ENCODE results near the gene CSAD. TPM values are rescaled to one million over a fixed set of nuclear protein-coding genes. Genes with fewer than 3 reads are reported as not detected.
"Not testable (repeated sequence)": the region's sequence is repeated elsewhere in the genome, so short reads cannot be mapped to it uniquely, and the experiment has no call there.

CSAD gene
- total and polyA plus RNA-seq, 2 experiments from 2014 or later, result 8.6 to 14.2 TPM

DNA sequence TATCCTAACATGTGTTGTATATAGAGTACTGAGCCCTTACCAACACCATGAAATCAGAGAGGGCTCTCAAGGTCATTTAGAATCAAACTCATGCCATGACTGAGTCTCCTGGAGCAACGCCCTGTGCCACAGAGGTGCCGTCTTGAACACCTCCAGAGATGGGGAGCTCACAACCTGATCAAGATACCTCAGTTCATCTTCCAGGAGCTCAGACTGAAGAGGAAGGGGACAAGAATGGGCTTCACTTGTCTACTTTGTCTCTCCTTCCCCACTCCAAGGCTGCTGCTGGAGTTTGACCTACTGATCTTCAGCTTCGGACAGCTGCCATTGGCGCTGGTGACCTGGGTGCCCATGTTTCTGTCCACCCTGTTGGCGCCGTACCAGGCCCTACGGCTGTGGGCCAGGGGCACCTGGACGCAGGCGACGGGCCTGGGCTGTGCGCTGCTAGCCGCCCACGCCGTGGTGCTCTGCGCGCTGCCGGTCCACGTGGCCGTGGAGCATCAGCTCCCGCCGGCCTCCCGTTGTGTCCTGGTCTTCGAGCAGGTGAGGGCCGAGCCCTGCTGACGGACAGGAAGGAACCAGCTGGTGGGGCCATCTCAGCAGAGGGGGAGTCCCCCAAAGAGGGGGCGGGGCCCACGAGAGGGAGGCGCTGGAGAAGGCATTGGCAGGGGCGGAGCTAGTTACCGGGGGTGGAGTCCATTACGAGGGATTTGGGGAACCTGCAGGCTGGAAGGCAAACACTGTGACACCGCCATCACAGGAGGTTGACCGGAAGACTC, 65.4 kb downstream of the CSAD start:
- no peaks in the 10 kb centered on the region for H3K9me2 ChIP-seq (ENCODE audit: insufficient read depth)
- TF ChIP-seq EZH2phosphoT487 (IDR thresholded peaks at IDR 0.05; ENCODE audit: insufficient read depth, low read depth) (no peak), EZH2 (IDR thresholded peaks at IDR 0.05; ENCODE audit: insufficient read depth, poor library complexity, severe bottlenecking) (no peak)
- no peaks in the 10 kb centered on the region for H4K20me1 ChIP-seq (ENCODE audit: insufficient read depth)
- no peak overlapping the region for H2AFZ ChIP-seq
- H3K9ac ChIP-seq, result no peak overlapping the region
- no peaks in the 10 kb centered on the region for H3K79me2 ChIP-seq (ENCODE audit: insufficient read depth)
- no peaks in the 10 kb centered on the region for H3K27me3 ChIP-seq (replicated peaks; ENCODE audit: insufficient read depth)
- no peaks in the 10 kb centered on the region for H3K9me3 ChIP-seq (ENCODE audit: low read depth)
- in situ Hi-C loops (cut with MboI), result no loop called here
- no peak overlapping the region for H3K4me2 ChIP-seq (ENCODE audit: unreplicated experiment)
- H3K27ac ChIP-seq, result no peak overlapping the region
- DNase-seq, result no peak
- no peaks in the 10 kb centered on the region for H3K4me1 ChIP-seq (ENCODE audit: insufficient read depth)
- H3K36me3 ChIP-seq (ENCODE audit: low read depth), result no peaks in the 10 kb centered on the region
- no peaks in the 10 kb centered on the region for H3F3A ChIP-seq (ENCODE audit: insufficient read depth)
- H3K4me3 ChIP-seq, result no peak overlapping the region
- 91 to 94% methylated on average over 29 to 33 of the region's 33 CpGs for WGBS, 2 experiments (ENCODE audit: low coverage in 1 of 2, low lambda C conversion rate in 2 of 2, missing lambda C conversion rate in 2 of 2)

GRCh38 chr12:53113951-53114350, 66.8 kb downstream of the CSAD start:
- H4K20me1 ChIP-seq (ENCODE audit: insufficient read depth), result no peaks in the 10 kb centered on the region
- TF ChIP-seq EZH2 (IDR thresholded peaks at IDR 0.05; ENCODE audit: insufficient read depth, poor library complexity, severe bottlenecking), result no peak
- no peak for TF ChIP-seq EZH2phosphoT487 (IDR thresholded peaks at IDR 0.05; ENCODE audit: insufficient read depth, low read depth)
- H3K9ac ChIP-seq, result no peak overlapping the region
- no peaks in the 10 kb centered on the region for H3K9me3 ChIP-seq (ENCODE audit: low read depth)
- in situ Hi-C loops (cut with MboI), result no loop called here
- H3F3A ChIP-seq (ENCODE audit: insufficient read depth), result no peaks in the 10 kb centered on the region
- H3K79me2 ChIP-seq (ENCODE audit: insufficient read depth), result no peaks in the 10 kb centered on the region
- no peaks in the 10 kb centered on the region for H3K36me3 ChIP-seq (ENCODE audit: low read depth)
- H3K9me2 ChIP-seq (ENCODE audit: insufficient read depth), result no peaks in the 10 kb centered on the region
- H3K4me2 ChIP-seq (ENCODE audit: unreplicated experiment), result no peak overlapping the region
- H2AFZ ChIP-seq, result no peak overlapping the region
- H3K4me1 ChIP-seq (ENCODE audit: insufficient read depth), result no peaks in the 10 kb centered on the region
- no peak overlapping the region for H3K27ac ChIP-seq
- no peak for DNase-seq
- H3K4me3 ChIP-seq, result no peak overlapping the region
- no peaks in the 10 kb centered on the region for H3K27me3 ChIP-seq (replicated peaks; ENCODE audit: insufficient read depth)

DNA sequence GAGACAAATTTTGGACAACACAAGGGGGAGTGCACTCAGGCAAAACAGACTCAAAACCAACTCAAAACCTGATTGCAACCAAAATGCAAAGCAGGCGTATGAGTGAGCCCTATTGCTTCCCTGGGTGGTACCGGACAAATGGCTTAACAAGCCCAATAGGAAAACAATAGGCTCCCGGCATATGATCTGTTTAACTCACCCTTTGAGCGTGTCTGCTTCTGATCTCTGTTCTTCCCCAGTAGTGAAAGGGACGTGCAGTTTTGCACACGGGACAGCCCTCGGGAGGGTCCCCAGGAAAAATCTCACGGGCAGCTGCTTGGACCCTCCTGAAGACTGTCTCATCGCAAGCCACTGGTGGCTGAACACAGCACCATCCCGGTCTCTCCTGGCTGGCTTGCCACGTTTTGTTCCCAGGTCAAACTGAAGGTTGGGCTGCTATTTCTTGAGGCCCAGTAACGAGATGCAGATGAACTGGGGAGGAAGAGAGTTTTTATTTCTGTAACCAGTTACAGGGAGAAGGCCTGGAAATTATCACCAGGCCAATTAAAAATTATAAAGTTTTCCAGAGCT, 67.5 kb downstream of the CSAD start:
- H3K36me3 ChIP-seq (ENCODE audit: low read depth), result no peaks in the 10 kb centered on the region
- in situ Hi-C loops (cut with MboI), result no loop called here
- no peaks in the 10 kb centered on the region for H3K4me1 ChIP-seq (ENCODE audit: insufficient read depth)
- H3K79me2 ChIP-seq (ENCODE audit: insufficient read depth), result no peaks in the 10 kb centered on the region
- no peak overlapping the region for H3K4me2 ChIP-seq (ENCODE audit: unreplicated experiment)
- H3K27me3 ChIP-seq (replicated peaks; ENCODE audit: insufficient read depth), result no peaks in the 10 kb centered on the region
- TF ChIP-seq EZH2phosphoT487 (IDR thresholded peaks at IDR 0.05; ENCODE audit: insufficient read depth, low read depth) (no peak), EZH2 (IDR thresholded peaks at IDR 0.05; ENCODE audit: insufficient read depth, poor library complexity, severe bottlenecking) (no peak)
- H3K9me2 ChIP-seq (ENCODE audit: insufficient read depth), result no peaks in the 10 kb centered on the region
- peak overlapping the region; percentile 65 for H2AFZ ChIP-seq
- no peak overlapping the region for H3K9ac ChIP-seq
- DNase-seq, result no peak
- H3K27ac ChIP-seq, result no peak overlapping the region
- 27 to 33% methylated on average over 11 to 12 of the region's 12 CpGs for WGBS, 2 experiments (ENCODE audit: low coverage in 1 of 2, low lambda C conversion rate in 2 of 2, missing lambda C conversion rate in 2 of 2)
- no peaks in the 10 kb centered on the region for H4K20me1 ChIP-seq (ENCODE audit: insufficient read depth)
- H3F3A ChIP-seq (ENCODE audit: insufficient read depth), result no peaks in the 10 kb centered on the region
- H3K4me3 ChIP-seq, result no peak overlapping the region
- no peaks in the 10 kb centered on the region for H3K9me3 ChIP-seq (ENCODE audit: low read depth)

- H3K36me3 ChIP-seq (ENCODE audit: low read depth); H2AFZ ChIP-seq; H3K9me3 ChIP-seq (ENCODE audit: low read depth); H3K9me2 ChIP-seq (ENCODE audit: insufficient read depth); DNase-seq; H3K4me1 ChIP-seq (ENCODE audit: insufficient read depth); H3F3A ChIP-seq (ENCODE audit: insufficient read depth); H3K79me2 ChIP-seq (ENCODE audit: insufficient read depth); H3K9ac ChIP-seq; H3K4me2 ChIP-seq (ENCODE audit: unreplicated experiment); H3K27me3 ChIP-seq (replicated peaks; ENCODE audit: insufficient read depth); in situ Hi-C loops (cut with MboI); H4K20me1 ChIP-seq (ENCODE audit: insufficient read depth); H3K4me3 ChIP-seq; H3K27ac ChIP-seq: not testable (repeated sequence)
- whole genome bisulfite sequencing, 2 experiments (ENCODE audit: low coverage in 1 of 2, low lambda C conversion rate in 2 of 2, missing lambda C conversion rate in 2 of 2), result 91 to 93% methylated on average over 4 to 7 of the region's 7 CpGs
Observed at GRCh38 chr12:53112431-53112830, 68.3 kb downstream of the CSAD start.

Small RNAs within 50 kb of the gene (small RNA-seq; reads per million reads assigned to genes)
- gene HIGD1AP1 (ENCODE audit: low read depth, low replicate concordance) (not detected), gene RNU6-333P (ENCODE audit: low read depth, low replicate concordance) (not detected)

Other genes with a start within 250 kb of the CSAD start
- gene KRT18, start 231.8 kb downstream of the CSAD start, total RNA-seq (2014; rRNA removed; shearing (Covaris generic)), result 69.9 and 83.8 TPM in 2 replicates
- 141 TPM in 2 replicates for gene KRT18, start 231.8 kb downstream of the CSAD start, polyA plus RNA-seq (2016; fragmentation: Nextera tagmentation; extraction: Ambion mirVana)
- gene EIF4B, start 174.5 kb downstream of the CSAD start, total RNA-seq (2014; rRNA removed; shearing (Covaris generic)), result 436 and 501 TPM in 2 replicates
- 73.4 and 74.8 TPM in 2 replicates for gene EIF4B, start 174.5 kb downstream of the CSAD start, polyA plus RNA-seq (2016; fragmentation: Nextera tagmentation; extraction: Ambion mirVana)
- 41.6 and 48.6 TPM in 2 replicates for gene TNS2, start 130.9 kb downstream of the CSAD start, total RNA-seq (2014; rRNA removed; shearing (Covaris generic))
- gene TNS2, start 130.9 kb downstream of the CSAD start, polyA plus RNA-seq (2016; fragmentation: Nextera tagmentation; extraction: Ambion mirVana), result 24.1 and 26.1 TPM in 2 replicates
- gene SPRYD3, start 101.5 kb downstream of the CSAD start, total RNA-seq (2014; rRNA removed; shearing (Covaris generic)), result 42.5 and 48.7 TPM in 2 replicates
- 54.7 and 55.5 TPM in 2 replicates for gene SPRYD3, start 101.5 kb downstream of the CSAD start, polyA plus RNA-seq (2016; fragmentation: Nextera tagmentation; extraction: Ambion mirVana)
- 1,132 and 1,614 TPM in 2 replicates for gene IGFBP6, start 83.3 kb downstream of the CSAD start, total RNA-seq (2014; rRNA removed; shearing (Covaris generic))
- 1,827 and 1,899 TPM in 2 replicates for gene IGFBP6, start 83.3 kb downstream of the CSAD start, polyA plus RNA-seq (2016; fragmentation: Nextera tagmentation; extraction: Ambion mirVana)
- gene SOAT2, start 77.4 kb downstream of the CSAD start, total RNA-seq (2014; rRNA removed; shearing (Covaris generic)), result not detected in 2 replicates
- 0.33 and 0.43 TPM in 2 replicates for gene SOAT2, start 77.4 kb downstream of the CSAD start, polyA plus RNA-seq (2016; fragmentation: Nextera tagmentation; extraction: Ambion mirVana)
- 5.1 and 6.5 TPM in 2 replicates for gene ZNF740, start 203 bp downstream of the CSAD start, total RNA-seq (2014; rRNA removed; shearing (Covaris generic))
- gene ZNF740, start 203 bp downstream of the CSAD start, polyA plus RNA-seq (2016; fragmentation: Nextera tagmentation; extraction: Ambion mirVana), result 2.8 and 3.9 TPM in 2 replicates
- 1.4 and 2.4 TPM in 2 replicates for gene ITGB7, start 26.3 kb upstream of the CSAD start, total RNA-seq (2014; rRNA removed; shearing (Covaris generic))
- 0.84 and 1.2 TPM in 2 replicates for gene ITGB7, start 26.3 kb upstream of the CSAD start, polyA plus RNA-seq (2016; fragmentation: Nextera tagmentation; extraction: Ambion mirVana)
- gene RARG, start 51.3 kb upstream of the CSAD start, total RNA-seq (2014; rRNA removed; shearing (Covaris generic)), result 75.3 and 76.6 TPM in 2 replicates
- 116 and 118 TPM in 2 replicates for gene RARG, start 51.3 kb upstream of the CSAD start, polyA plus RNA-seq (2016; fragmentation: Nextera tagmentation; extraction: Ambion mirVana)
- gene ESPL1, start 87.4 kb upstream of the CSAD start, total RNA-seq (2014; rRNA removed; shearing (Covaris generic)), result 5.6 and 8.5 TPM in 2 replicates
- gene ESPL1, start 87.4 kb upstream of the CSAD start, polyA plus RNA-seq (2016; fragmentation: Nextera tagmentation; extraction: Ambion mirVana), result 2.0 and 3.3 TPM in 2 replicates
- gene PFDN5, start 114.6 kb upstream of the CSAD start, total RNA-seq (2014; rRNA removed; shearing (Covaris generic)), result 380 and 393 TPM in 2 replicates
- 609 and 625 TPM in 2 replicates for gene PFDN5, start 114.6 kb upstream of the CSAD start, polyA plus RNA-seq (2016; fragmentation: Nextera tagmentation; extraction: Ambion mirVana)
- 39.6 and 48.9 TPM in 2 replicates for gene MYG1, start 118.8 kb upstream of the CSAD start, total RNA-seq (2014; rRNA removed; shearing (Covaris generic))
- 47.8 and 52.4 TPM in 2 replicates for gene MYG1, start 118.8 kb upstream of the CSAD start, polyA plus RNA-seq (2016; fragmentation: Nextera tagmentation; extraction: Ambion mirVana)
- 63.4 and 72.0 TPM in 2 replicates for gene AAAS, start 140.7 kb upstream of the CSAD start, total RNA-seq (2014; rRNA removed; shearing (Covaris generic))
- 46.6 and 49.7 TPM in 2 replicates for gene AAAS, start 140.7 kb upstream of the CSAD start, polyA plus RNA-seq (2016; fragmentation: Nextera tagmentation; extraction: Ambion mirVana)
- not detected in 2 replicates for gene SP7, start 155.4 kb upstream of the CSAD start, total RNA-seq (2014; rRNA removed; shearing (Covaris generic))
- gene SP7, start 155.4 kb upstream of the CSAD start, polyA plus RNA-seq (2016; fragmentation: Nextera tagmentation; extraction: Ambion mirVana), result not detected in 2 replicates
- 30.3 and 37.8 TPM in 2 replicates for gene SP1, start 199.3 kb upstream of the CSAD start, total RNA-seq (2014; rRNA removed; shearing (Covaris generic))
- 3.6 and 3.8 TPM in 2 replicates for gene SP1, start 199.3 kb upstream of the CSAD start, polyA plus RNA-seq (2016; fragmentation: Nextera tagmentation; extraction: Ambion mirVana)
- not detected in 2 replicates for gene AMHR2, start 242.9 kb upstream of the CSAD start, total RNA-seq (2014; rRNA removed; shearing (Covaris generic))
- not detected in 2 replicates for gene AMHR2, start 242.9 kb upstream of the CSAD start, polyA plus RNA-seq (2016; fragmentation: Nextera tagmentation; extraction: Ambion mirVana)